GM10248 (cell line): ENCODE data around the gene HELQ.

ENCODE experiments used
- CTCF ChIA-PET: fragments of 300-600 bp; sonication (Branson Sonifier 250); formaldehyde crosslinking; extraction: SDS; loops from one replicate; lab custom pipeline; 2021; ENCODE audit warnings: antibody characterized with exemption; lab: Yijun Ruan, JAX
- POLR2A ChIA-PET: fragments of 350-650 bp; sonication (Branson Sonifier 250); formaldehyde crosslinking; extraction: SDS; loops from one replicate; lab custom pipeline; 2020; ENCODE audit warnings: antibody characterized with exemption; lab: Yijun Ruan, JAX
- DNase-seq: peaks from one replicate; pipeline ENCODE4 v3.0.0; 2012; ENCODE audit errors: extremely low spot score
- CTCF ChIP-seq: IDR thresholded peaks from 2 replicates; pipeline ENCODE4 v1.5.1; 2012; ENCODE audit warnings: mild to moderate bottlenecking, low read depth; ENCODE audit errors: extremely low read depth, missing control alignments, control extremely low read depth

The HELQ gene

GRCh38 chr4:83389756-83390505 lies 65.7 kb downstream of the HELQ start:
- POLR2A ChIA-PET: no interaction called here
- CTCF ChIA-PET: interaction anchor here (1.0 to 2.7 kb wide), 2 partner anchors 11 to 24 kb away, joined by 3 to 12 read pairs; no protein-coding TSS in a partner anchor
- no peak for DNase-seq
- no peak for TF ChIP-seq CTCF

GRCh38 chr4:83389037-83389720 lies 66.4 kb downstream of the HELQ start:
- CTCF ChIA-PET: interaction anchor here (1.0 to 2.7 kb wide), 2 partner anchors 10 to 23 kb away, joined by 3 to 12 read pairs; no protein-coding TSS in a partner anchor
- no peak for DNase-seq
- POLR2A ChIA-PET: no interaction called here
- TF ChIP-seq CTCF: no peak

GRCh38 chr4:83388313-83388676 lies 67.3 kb downstream of the HELQ start:
- ChIA-PET CTCF (interaction anchor here (1.4 kb wide), 1 partner anchor 33 kb away, joined by 3 read pairs; no protein-coding TSS in a partner anchor), POLR2A (no interaction called here)
- DNase-seq: no peak
- TF ChIP-seq CTCF: no peak

- no peak for TF ChIP-seq CTCF
- ChIA-PET POLR2A (no interaction called here), CTCF (interaction anchor here (1.0 to 1.4 kb wide), 2 partner anchors 19 to 33 kb away, joined by 3 to 5 read pairs; no protein-coding TSS in a partner anchor)
- no peak for DNase-seq
Measured at GRCh38 chr4:83387476-83388312, 67.9 kb downstream of the HELQ start.

- no peak for TF ChIP-seq CTCF
- POLR2A ChIA-PET: no interaction called here
- CTCF ChIA-PET: interaction anchor here (1.0 to 1.6 kb wide), 2 partner anchors 19 to 21 kb away, joined by 4 to 5 read pairs; no protein-coding TSS in a partner anchor
- no peak for DNase-seq
Measured at GRCh38 chr4:83387012-83387411, 68.6 kb downstream of the HELQ start.

- no peak for DNase-seq
- CTCF ChIA-PET: no interaction called here
Measured at GRCh38 chr4:83382850-83383249, 72.8 kb downstream of the HELQ start.

More at GRCh38 chr4:83382850-83383249, 72.8 kb downstream of the HELQ start:
- no peak for TF ChIP-seq CTCF
- POLR2A ChIA-PET: no interaction called here
